ENCODE data around the gene EVI5L. TPM values are rescaled to one million over a fixed set of nuclear protein-coding genes. Genes with fewer than 3 reads are reported as not detected.

The EVI5L gene
- polyA plus RNA-seq, 1 experiment = 11.7 TPM

DNA sequence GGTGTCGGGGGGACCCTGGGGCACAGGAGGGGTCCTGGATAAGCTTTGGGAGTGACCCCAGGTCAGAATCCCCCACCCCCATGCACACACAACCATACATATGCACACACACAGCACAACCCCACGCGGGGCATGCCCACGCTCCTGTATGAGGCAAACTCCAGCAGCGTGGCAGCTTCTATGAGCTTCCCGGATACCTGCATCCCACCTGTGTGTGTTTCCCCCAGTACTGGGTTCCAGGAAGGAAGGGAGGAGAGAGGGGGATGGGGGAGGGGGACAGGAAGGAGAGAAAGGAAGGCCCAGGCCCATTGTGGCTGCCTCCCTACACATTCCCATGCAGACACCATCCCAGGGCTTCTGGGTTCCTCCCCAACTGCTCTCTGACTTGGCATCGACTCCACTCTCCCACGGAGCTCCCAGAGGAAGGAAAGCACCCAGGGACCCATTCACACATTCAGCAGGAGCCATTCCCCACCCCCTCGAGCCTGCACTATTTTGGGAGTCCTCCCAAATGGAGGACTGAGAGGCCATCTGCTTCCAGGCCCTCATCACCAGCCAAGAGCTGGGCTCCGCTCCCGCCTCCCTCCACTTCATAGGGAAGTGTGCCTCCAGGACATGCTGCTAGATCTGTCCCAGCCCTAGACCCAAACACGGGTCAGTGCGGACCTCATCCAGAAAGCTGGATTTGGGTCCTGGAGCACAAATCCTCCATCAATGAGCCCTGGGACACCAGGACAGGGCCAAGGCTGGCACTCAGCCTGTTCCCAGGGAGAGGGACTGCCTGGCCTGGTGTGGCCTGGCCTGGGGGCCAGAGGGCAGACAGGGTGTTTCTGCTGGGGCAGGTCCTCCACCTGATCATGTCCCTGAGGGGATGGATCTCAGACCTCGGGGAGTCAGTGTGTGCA is 30.9 kb downstream of the EVI5L start:
- no peak overlapping the region for H3K4me3 ChIP-seq (ENCODE audit: low read depth, low read length)
- DNase-seq (ENCODE audit: low read depth) = no peak
- no peaks in the 10 kb centered on the region; the same call in none of the 2 replicates for H3K36me3 ChIP-seq (ENCODE audit: control insufficient read depth, insufficient read depth, low read length)
- TF ChIP-seq, protein P1, sequence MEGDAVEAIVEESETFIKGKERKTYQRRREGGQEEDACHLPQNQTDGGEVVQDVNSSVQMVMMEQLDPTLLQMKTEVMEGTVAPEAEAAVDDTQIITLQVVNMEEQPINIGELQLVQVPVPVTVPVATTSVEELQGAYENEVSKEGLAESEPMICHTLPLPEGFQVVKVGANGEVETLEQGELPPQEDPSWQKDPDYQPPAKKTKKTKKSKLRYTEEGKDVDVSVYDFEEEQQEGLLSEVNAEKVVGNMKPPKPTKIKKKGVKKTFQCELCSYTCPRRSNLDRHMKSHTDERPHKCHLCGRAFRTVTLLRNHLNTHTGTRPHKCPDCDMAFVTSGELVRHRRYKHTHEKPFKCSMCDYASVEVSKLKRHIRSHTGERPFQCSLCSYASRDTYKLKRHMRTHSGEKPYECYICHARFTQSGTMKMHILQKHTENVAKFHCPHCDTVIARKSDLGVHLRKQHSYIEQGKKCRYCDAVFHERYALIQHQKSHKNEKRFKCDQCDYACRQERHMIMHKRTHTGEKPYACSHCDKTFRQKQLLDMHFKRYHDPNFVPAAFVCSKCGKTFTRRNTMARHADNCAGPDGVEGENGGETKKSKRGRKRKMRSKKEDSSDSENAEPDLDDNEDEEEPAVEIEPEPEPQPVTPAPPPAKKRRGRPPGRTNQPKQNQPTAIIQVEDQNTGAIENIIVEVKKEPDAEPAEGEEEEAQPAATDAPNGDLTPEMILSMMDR (IDR thresholded peaks at IDR 0.05; ENCODE audit: insufficient read depth, low read depth, low read length) = no peak
- no peaks in the 10 kb centered on the region for H3K27me3 ChIP-seq (ENCODE audit: control insufficient read depth, insufficient read depth, low read length)
- ChIA-PET POLR2A (no interaction called here), CTCF (interaction anchor here (0.7 to 2.1 kb wide), 5 partner anchors 8 to 507 kb away, joined by 3 to 8 read pairs (median 3); partner anchors contain the start of gene TIMM44)

DNA sequence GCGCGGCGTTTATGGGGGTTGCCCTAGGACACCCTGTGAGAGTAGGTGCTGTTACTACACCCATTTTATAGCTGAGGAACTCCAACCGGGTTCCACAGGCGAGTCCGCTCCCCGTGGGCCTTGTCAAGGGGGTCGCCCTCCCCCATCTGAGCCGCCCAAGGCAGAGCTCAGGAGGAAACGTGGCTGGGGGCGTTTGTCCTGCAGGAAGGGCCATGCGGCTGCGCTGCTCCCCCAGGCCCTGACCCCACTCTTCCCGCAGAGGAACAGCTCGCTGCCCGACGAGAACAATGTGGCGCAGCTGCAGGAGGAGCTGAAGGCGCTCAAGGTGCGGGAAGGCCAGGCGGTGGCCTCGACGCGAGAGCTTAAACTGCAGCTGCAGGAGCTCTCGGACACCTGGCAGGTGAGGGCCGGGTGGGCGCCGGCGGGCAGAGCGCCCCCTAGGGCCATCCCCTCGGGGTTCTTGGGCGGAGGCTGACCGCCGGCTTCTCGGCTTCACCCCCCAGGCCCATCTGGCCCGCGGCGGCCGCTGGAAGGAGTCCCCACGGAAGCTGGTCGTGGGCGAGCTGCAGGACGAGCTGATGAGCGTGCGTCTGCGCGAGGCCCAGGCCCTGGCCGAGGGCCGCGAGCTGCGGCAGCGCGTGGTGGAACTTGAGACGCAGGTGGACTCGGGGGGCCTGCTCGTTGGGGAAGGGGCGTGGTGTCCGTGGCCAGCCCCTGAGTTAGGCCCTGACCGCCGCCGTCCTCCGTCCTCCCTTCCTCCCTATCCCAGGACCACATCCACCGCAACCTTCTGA is 31.8 kb downstream of the EVI5L start:
- H3K36me3 ChIP-seq (ENCODE audit: control insufficient read depth, insufficient read depth, low read length) = no peaks in the 10 kb centered on the region; the same call in none of the 2 replicates
- CTCF ChIA-PET = interaction anchor here (0.7 to 2.1 kb wide), 5 partner anchors 8 to 508 kb away, joined by 3 to 8 read pairs (median 4); partner anchors contain the start of gene TIMM44
- POLR2A ChIA-PET = no interaction called here
- no peak for DNase-seq (ENCODE audit: low read depth)
- H3K4me3 ChIP-seq (ENCODE audit: low read depth, low read length) = no peak overlapping the region; the same call in 1 of the 2 replicates
- TF ChIP-seq, protein P1 (IDR thresholded peaks at IDR 0.05; ENCODE audit: insufficient read depth, low read depth, low read length) = no peak
- 0 out of 2 replicates have a peak, but pooled peaks cover 2% of the 10 kb centered on the region for H3K27me3 ChIP-seq (ENCODE audit: control insufficient read depth, insufficient read depth, low read length)

DNA sequence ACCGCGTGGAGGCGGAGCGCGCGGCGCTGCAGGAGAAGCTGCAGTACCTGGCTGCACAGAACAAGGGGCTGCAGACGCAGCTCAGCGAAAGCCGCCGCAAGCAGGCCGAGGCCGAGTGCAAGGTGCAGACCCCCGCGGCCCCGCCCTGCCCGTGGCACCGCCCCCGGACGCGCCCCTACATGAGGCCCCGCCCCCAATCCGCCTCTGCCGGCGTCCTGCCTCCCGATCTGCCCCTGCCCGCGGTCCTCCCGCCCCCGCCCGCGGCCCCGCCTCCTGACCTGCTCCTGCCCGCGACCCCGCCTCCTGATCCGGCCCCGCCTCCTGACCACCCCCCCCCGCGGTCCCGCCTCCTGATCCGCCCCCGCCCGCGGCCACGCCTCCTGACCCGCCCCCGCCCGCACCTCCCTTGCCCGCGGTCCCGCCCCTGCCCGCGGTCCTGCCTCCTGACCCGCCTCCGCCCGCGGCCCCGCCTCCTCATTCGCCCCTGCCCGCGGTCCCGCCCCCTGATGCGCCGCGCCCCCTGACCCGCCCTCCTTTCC is 32.5 kb downstream of the EVI5L start:
- H3K36me3 ChIP-seq (ENCODE audit: control insufficient read depth, insufficient read depth, low read length) = no peaks in the 10 kb centered on the region; the same call in none of the 2 replicates
- POLR2A ChIA-PET = no interaction called here
- 0 out of 2 replicates have a peak, but pooled peaks cover 2% of the 10 kb centered on the region for H3K27me3 ChIP-seq (ENCODE audit: control insufficient read depth, insufficient read depth, low read length)
- no peak for DNase-seq (ENCODE audit: low read depth)
- H3K4me3 ChIP-seq (ENCODE audit: low read depth, low read length) = no peak overlapping the region; the same call in 1 of the 2 replicates
- TF ChIP-seq, protein P1 (IDR thresholded peaks at IDR 0.05; ENCODE audit: insufficient read depth, low read depth, low read length) = no peak
- CTCF ChIA-PET = interaction anchor here (0.8 to 1.4 kb wide), 2 partner anchors 10 to 14 kb away, joined by 4 to 8 read pairs; no protein-coding TSS in a partner anchor

DNA sequence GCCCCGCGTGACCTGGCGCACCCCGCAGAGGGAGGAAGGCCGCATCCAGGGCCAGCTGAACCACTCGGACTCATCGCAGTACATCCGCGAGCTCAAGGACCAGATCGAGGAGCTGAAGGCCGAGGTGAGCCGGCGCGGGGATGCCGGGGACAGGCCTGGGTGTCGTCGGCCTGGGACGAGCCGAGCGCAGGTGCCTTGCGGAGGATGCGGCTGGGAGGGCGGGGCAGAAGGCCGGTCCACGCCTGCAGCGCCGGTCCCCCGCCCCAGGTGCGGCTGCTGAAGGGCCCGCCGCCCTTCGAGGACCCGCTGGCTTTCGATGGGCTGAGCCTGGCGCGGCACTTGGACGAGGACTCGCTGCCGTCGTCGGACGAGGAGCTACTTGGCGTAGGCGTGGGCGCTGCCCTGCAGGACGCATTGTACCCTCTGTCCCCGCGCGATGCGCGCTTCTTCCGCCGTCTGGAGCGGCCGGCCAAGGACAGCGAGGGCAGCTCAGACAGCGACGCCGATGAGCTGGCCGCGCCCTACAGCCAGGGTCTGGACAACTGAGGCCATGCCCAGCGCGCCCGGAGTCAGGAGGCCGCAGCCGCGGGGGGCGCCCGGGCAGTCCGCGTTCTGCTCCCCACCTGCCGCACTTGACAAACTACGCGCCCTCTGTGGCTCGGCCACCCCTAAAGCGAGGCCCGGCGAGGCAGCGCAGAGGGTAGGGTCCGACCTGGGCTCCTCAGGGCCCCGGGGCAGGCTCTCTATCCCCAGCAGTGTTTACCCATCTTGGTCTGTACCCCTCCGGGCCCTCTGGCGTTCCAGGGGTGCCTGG is 33.3 kb downstream of the EVI5L start:
- no peak for DNase-seq (ENCODE audit: low read depth)
- Histone ChIP-seq H3K4me3 (ENCODE audit: low read depth, low read length) (no peak overlapping the region), H3K27me3 (ENCODE audit: control insufficient read depth, insufficient read depth, low read length) (0 out of 2 replicates have a peak, but pooled peaks cover 2% of the 10 kb centered on the region), H3K36me3 (ENCODE audit: control insufficient read depth, insufficient read depth, low read length) (no peaks in the 10 kb centered on the region; the same call in none of the 2 replicates)
- TF ChIP-seq, protein P1 (IDR thresholded peaks at IDR 0.05; ENCODE audit: insufficient read depth, low read depth, low read length) = no peak
- ChIA-PET POLR2A (no interaction called here), CTCF (interaction anchor here (1.1 kb wide), 1 partner anchor 11 kb away, joined by 4 read pairs; no protein-coding TSS in a partner anchor)

Data from BJ (cell line).